AG04449 (cell line): ENCODE data around the gene ADAMTS17.

Experiments
- CTCF ChIA-PET: fragments of 350-600 bp; formaldehyde crosslinking; extraction: SDS; loops from one replicate; lab custom pipeline; 2021; ENCODE audit warnings: antibody characterized with exemption; lab: Yijun Ruan, JAX
- POLR2A ChIA-PET: fragments of 400-600, 350-600 bp; formaldehyde crosslinking; extraction: SDS; loops from one replicate; lab custom pipeline; 2020; ENCODE audit warnings: antibody characterized with exemption, inconsistent platforms; lab: Yijun Ruan, JAX
- DNase-seq: peaks from one replicate; pipeline ENCODE4 v3.0.0-alpha.2; 2010; ENCODE audit warnings: low read depth, low spot score
- H3K4me3 ChIP-seq: 2 replicates; pipeline ENCODE4 v1.5.1; 2011; ENCODE audit warnings: low read depth, mild to moderate bottlenecking, control low read depth, low read length
- TF ChIP-seq, protein P1 (sequence below): IDR thresholded peaks from one replicate; pipeline ENCODE4 v1.5.1; 2011; ENCODE audit warnings: mild to moderate bottlenecking, moderate library complexity, low read length, control low read depth, inconsistent platforms; ENCODE audit not compliant: insufficient read depth; ENCODE audit errors: missing control alignments

Gene ADAMTS17

DNA sequence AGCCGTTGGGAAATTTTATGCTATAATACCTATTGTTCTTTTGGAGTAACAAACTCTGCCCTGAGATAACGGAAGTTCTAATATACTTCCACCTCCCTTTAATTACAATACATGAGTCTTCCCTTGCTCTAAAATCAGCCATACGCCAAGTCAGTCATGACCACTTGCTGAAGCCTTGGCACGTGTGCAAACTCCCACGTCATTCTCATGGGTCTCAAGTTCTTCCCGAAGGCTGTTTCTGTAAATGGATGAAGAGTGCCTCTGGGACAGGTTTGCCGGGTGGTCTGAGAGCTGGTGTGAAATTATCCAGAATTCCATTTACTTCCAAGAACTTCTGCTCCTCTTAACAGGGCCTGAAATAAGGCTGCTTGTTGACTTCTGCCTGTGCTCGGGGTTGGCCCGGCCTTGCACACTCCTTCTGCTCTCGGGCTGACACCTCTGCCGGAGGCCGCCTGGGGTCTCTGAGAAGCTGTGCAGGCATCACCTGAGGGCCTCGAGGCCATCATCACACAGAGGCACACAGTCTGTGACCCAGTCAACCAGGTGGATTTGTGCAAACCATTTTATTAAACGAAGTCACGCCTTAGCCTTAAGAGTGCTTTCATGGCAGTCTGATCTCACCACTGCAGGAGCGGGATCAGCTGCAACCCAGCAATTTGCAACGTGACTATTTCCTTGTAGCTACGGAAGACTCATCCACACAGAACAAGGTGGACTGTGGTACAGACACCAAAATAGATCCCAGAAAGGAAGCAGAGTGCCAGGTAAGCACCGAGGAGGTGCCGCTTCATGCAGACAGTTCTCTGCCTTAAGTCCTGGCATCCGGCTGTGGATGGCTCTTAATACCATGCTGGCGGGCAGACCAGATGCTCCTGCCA, 120.1 kb downstream of the ADAMTS17 start:
- CTCF ChIA-PET = no interaction called here
- DNase-seq = no peak
- TF ChIP-seq, protein P1, sequence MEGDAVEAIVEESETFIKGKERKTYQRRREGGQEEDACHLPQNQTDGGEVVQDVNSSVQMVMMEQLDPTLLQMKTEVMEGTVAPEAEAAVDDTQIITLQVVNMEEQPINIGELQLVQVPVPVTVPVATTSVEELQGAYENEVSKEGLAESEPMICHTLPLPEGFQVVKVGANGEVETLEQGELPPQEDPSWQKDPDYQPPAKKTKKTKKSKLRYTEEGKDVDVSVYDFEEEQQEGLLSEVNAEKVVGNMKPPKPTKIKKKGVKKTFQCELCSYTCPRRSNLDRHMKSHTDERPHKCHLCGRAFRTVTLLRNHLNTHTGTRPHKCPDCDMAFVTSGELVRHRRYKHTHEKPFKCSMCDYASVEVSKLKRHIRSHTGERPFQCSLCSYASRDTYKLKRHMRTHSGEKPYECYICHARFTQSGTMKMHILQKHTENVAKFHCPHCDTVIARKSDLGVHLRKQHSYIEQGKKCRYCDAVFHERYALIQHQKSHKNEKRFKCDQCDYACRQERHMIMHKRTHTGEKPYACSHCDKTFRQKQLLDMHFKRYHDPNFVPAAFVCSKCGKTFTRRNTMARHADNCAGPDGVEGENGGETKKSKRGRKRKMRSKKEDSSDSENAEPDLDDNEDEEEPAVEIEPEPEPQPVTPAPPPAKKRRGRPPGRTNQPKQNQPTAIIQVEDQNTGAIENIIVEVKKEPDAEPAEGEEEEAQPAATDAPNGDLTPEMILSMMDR = no peak
- POLR2A ChIA-PET = no interaction called here
- no peak overlapping the region for H3K4me3 ChIP-seq

DNA sequence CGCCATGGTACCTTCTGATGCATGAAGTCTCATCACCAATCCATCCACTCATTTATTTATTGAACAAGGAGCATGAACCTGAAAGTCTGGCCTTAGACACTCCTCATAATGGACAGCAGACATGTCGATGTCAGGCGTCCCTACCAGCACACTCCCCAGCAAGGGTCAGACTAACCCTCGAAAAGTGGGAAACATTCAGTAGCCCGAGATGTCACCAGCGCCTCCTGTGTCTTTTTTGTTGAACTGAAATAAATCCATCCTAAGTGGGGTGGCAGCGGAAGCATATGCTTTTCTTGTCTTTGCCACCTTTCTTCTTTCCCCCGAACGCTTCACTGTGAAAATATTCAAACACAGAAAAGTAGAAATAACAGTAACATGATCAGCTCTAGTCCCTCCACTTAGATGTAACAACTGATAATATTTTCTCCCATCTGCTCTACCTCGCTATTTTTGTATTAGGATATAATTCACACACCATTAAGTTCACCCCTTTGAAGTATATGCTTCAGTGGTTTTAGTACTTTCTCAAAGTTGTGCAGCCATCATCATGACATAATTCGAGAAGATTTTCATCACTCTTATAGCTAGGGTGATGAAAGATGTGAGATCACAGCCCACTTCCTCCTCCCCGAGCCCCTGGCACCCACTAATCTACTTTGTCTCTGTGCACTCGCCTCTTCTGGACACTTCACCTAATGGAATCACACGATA, 121.6 kb downstream of the ADAMTS17 start:
- no peak for DNase-seq
- ChIA-PET CTCF (no interaction called here), POLR2A (no interaction called here)
- TF ChIP-seq, protein P1 = no peak
- H3K4me3 ChIP-seq = no peak overlapping the region

DNA sequence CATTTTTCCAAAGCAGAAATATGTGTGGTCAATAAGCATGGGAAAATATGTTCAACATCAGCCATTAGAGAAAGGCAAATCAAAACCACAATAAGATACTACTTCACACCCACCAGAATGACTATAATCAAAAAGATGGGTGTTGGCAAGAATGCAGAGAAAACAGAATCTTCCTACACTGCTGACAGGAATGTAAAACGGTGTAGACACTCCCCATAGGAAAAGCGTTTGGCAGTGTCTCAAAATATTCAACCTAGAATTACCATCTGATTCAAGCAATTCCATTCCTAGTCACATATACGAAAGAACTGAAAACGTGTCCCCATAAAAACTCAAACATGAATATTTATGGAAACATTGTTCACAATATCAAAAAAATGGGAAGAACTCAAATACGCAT, 123.3 kb downstream of the ADAMTS17 start:
- DNase-seq = no peak
- TF ChIP-seq, protein P1 = no peak
- H3K4me3 ChIP-seq = no peak overlapping the region
- CTCF ChIA-PET = no interaction called here
- POLR2A ChIA-PET = no interaction called here

DNA sequence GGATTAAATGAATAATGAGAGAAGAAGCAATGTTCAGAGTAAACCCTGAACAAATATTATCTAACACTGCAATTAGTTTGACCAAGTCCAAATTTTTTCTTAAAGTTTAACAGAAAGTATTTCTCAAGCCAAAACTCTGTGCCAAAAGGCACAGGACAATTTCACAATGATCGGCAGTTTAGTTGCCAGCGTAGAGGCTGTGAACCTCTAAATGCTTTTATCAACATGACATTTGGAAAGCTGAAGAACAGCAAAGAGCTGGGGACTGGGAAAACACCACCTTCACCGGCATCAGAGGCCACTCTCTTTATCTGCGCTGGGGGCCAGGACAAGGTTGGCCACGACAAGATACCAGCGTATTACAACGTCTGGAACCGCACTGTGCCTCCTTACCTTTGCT, 125.6 kb downstream of the ADAMTS17 start:
- H3K4me3 ChIP-seq = no peak overlapping the region
- TF ChIP-seq, protein P1 = no peak
- DNase-seq = no peak
- POLR2A ChIA-PET = no interaction called here
- CTCF ChIA-PET = no interaction called here

- CTCF ChIA-PET = no interaction called here
- H3K4me3 ChIP-seq = no peak overlapping the region
- POLR2A ChIA-PET = no interaction called here
- TF ChIP-seq, protein P1 = no peak
- no peak for DNase-seq
Measured at GRCh38 chr15:100215843-100216169, 126.0 kb downstream of the ADAMTS17 start.

DNA sequence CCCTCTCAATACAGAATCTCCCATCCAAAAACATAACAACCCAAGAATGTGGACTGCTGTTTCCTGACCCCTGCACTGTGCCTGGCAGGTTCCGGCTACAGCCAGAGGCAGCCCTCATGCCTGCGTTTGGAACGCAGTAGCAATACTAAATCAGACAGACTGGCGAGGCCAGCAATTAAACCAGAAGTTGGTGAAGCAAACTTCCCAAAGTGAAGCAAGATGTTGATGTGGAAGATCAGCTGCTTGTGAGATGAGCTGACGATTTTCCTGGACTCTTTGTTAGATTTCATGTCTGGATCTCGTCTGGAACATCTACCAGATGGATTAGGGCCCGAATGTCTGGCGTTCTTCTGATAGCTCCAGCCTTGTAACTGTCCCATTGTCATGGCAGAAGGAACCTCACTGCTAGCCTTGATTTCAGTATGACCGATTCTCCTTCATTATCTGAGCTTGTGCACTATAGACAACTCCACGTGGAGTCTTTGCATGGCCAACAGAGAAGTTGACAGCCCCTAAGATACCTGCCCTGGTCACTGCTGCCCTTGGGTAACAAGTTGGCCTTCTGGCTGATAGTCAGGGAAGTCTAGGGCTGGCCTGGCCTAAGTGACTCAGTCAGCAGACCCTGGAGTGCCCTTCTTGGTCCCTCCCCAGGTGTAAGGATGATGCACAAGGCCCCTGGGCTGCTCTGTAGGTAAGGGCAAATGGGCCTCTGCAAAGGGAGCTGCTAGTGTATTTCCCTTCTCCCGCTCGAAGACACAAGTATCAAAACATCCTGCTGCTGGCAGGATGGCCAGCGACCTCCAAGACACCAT, 126.5 kb downstream of the ADAMTS17 start:
- H3K4me3 ChIP-seq = no peak overlapping the region
- ChIA-PET CTCF (no interaction called here), POLR2A (no interaction called here)
- no peak for DNase-seq
- TF ChIP-seq, protein P1 = no peak
